Osteocyte (in vitro differentiated cells): Measurements from ENCODE around the gene CEBPB. TPM values are rescaled to one million over a fixed set of nuclear protein-coding genes. Genes with fewer than 3 reads are reported as not detected.

Experiments used
- DNase-seq: peaks from one replicate; pipeline ENCODE4 v3.0.0; 2021; ENCODE audit warnings: mixed read lengths; ENCODE audit not compliant: unreplicated experiment; ENCODE audit errors: extremely low spot score
- H3K27ac Mint-ChIP-seq: one replicate; pipeline ENCODE4 v1.8.0; 2021; ENCODE audit warnings: mild to moderate bottlenecking, mixed read lengths; ENCODE audit not compliant: unreplicated experiment
- H3K27me3 Mint-ChIP-seq: one replicate; pipeline ENCODE4 v1.8.0; 2021; ENCODE audit warnings: mixed read lengths; ENCODE audit not compliant: unreplicated experiment
- H3K36me3 Mint-ChIP-seq: one replicate; pipeline ENCODE4 v1.8.0; 2021; ENCODE audit warnings: mixed read lengths; ENCODE audit not compliant: unreplicated experiment
- H3K4me1 Mint-ChIP-seq: one replicate; pipeline ENCODE4 v1.8.0; 2021; ENCODE audit warnings: mixed read lengths; ENCODE audit not compliant: unreplicated experiment
- H3K4me3 Mint-ChIP-seq: one replicate; pipeline ENCODE4 v1.8.0; 2021; ENCODE audit warnings: mild to moderate bottlenecking, moderate library complexity, mixed read lengths; ENCODE audit not compliant: unreplicated experiment
- H3K9me3 Mint-ChIP-seq: one replicate; pipeline ENCODE4 v1.8.0; 2021; ENCODE audit warnings: mixed read lengths; ENCODE audit not compliant: unreplicated experiment
- total RNA-seq: library from RNA; stranded (reverse); gene quantifications from 2 replicates; pipeline ENCODE4 v1.2.1, GENCODE V29; 2021
- TF ChIP-seq, protein P1 (sequence below): fragments of 200-600 bp; sonication (generic); IDR thresholded peaks from 2 replicates; pipeline ENCODE4 v1.5.0; 2021; ENCODE audit warnings: antibody characterized with exemption, mild to moderate bottlenecking, moderate library complexity

CEBPB gene
- total RNA-seq, 1 donor from 2014 or later: 59.1 TPM

DNA sequence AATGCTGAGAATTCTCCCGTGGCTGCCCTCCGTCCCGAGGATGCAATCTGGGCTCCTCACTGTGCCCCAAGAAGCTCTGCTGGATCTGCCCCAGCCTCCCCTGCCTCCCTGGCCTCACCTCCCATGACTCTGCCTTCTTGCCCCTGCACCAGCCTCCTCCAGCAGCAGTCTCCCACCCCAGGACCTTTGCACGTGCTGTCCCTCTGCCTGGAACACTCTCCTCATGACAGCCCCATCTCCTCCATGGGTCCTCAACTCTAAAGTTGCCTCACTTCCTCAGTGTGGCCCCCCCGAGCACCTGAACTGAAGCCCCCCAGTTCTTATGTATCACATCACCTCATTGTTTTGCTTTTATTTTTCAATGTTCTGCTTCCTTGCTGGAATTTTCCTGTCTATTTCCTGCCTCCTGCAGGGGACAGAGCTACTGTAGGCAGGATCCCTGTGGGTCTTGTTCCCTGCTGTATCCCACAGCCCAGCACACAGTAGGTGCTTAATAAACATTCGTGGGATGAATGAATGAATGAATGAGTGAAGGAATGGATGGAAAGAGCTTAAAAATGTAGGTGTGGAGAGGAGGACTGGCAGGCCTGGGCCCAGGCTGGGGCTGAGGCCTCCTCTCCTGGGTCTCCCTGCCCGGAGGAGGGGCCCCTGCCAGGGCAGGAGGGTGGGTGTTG, 42.2 kb downstream of the CEBPB start:
- TF ChIP-seq, protein P1, sequence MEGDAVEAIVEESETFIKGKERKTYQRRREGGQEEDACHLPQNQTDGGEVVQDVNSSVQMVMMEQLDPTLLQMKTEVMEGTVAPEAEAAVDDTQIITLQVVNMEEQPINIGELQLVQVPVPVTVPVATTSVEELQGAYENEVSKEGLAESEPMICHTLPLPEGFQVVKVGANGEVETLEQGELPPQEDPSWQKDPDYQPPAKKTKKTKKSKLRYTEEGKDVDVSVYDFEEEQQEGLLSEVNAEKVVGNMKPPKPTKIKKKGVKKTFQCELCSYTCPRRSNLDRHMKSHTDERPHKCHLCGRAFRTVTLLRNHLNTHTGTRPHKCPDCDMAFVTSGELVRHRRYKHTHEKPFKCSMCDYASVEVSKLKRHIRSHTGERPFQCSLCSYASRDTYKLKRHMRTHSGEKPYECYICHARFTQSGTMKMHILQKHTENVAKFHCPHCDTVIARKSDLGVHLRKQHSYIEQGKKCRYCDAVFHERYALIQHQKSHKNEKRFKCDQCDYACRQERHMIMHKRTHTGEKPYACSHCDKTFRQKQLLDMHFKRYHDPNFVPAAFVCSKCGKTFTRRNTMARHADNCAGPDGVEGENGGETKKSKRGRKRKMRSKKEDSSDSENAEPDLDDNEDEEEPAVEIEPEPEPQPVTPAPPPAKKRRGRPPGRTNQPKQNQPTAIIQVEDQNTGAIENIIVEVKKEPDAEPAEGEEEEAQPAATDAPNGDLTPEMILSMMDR: no peak
- Mint-ChIP-seq H3K27me3 (no peaks in the 10 kb centered on the region), H3K27ac (no peak overlapping the region), H3K4me3 (no peak overlapping the region), H3K9me3 (no peaks in the 10 kb centered on the region), H3K36me3 (no peaks in the 10 kb centered on the region), H3K4me1 (no peaks in the 10 kb centered on the region)
- no peak for DNase-seq

DNA sequence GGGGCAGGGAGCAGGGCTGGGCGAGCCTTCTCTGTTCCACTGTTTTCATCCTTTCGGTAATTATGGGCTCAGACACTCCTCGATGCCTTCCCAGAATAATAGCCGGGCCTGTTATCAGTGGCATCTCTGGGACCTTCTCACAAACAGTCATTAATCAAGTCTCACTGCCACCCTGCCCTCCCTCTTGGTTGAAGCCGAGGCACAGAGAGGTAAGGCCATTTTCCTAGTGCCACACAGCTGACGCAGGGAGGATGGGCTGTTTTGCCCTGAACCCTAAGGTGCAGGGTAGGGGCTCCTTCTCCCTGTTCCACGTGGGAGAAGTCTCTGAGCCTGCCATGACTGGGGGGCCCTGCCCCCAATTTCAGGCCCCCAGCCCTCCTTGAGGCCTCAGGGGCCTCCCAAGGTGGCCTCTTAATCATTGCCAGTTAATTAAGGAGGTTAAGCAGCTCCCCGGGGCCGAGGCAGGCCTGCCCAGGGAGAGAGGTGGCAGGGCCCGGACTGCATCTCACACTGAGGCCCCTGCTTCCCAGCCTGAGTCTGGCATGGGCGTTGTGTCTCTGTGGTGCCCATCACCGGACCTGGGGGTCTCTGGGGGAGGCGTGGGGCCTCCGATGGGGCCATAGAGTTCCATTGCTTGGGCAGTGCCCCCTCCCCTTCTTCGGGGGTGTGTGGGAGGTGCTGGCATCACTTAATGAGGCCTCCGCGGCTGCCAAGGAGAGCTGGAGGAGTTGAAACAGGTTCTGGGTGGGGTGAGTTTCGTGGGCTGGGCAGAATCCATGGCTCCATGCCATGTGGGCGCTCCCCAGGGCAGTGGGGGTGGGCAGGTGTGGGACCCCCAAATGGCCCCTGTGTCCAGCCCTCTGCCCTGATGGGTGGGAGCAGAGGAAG, 42.9 kb downstream of the CEBPB start:
- H3K4me3 Mint-ChIP-seq: no peak overlapping the region
- no peaks in the 10 kb centered on the region for H3K4me1 Mint-ChIP-seq
- no peaks in the 10 kb centered on the region for H3K36me3 Mint-ChIP-seq
- DNase-seq: no peak
- H3K9me3 Mint-ChIP-seq: no peaks in the 10 kb centered on the region
- TF ChIP-seq, protein P1: no peak
- H3K27ac Mint-ChIP-seq: no peak overlapping the region
- H3K27me3 Mint-ChIP-seq: no peaks in the 10 kb centered on the region

DNA sequence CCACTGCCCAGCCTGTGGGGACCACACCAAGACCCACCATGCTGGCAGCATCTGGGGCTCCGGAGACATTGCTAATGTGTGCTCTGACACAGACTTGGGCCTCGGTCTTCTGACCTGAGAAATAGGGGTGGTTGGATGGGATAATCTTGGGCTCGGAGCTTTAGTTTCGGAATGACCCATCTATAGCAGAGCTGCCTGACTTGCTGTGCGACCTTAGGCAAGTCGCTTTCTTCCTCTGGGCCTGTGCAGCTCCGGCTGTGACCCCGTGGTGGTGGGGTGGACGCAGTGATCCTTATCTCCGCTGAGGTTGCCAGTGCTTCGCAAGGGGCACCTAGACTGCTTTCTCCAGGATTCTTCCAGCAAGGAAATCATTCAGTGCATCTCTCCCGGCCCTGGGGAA, 43.7 kb downstream of the CEBPB start:
- TF ChIP-seq, protein P1: no peak
- no peaks in the 10 kb centered on the region for H3K9me3 Mint-ChIP-seq
- no peak overlapping the region for H3K27ac Mint-ChIP-seq
- no peaks in the 10 kb centered on the region for H3K36me3 Mint-ChIP-seq
- no peaks in the 10 kb centered on the region for H3K27me3 Mint-ChIP-seq
- DNase-seq: no peak
- no peak overlapping the region for H3K4me3 Mint-ChIP-seq
- H3K4me1 Mint-ChIP-seq: no peaks in the 10 kb centered on the region

DNA sequence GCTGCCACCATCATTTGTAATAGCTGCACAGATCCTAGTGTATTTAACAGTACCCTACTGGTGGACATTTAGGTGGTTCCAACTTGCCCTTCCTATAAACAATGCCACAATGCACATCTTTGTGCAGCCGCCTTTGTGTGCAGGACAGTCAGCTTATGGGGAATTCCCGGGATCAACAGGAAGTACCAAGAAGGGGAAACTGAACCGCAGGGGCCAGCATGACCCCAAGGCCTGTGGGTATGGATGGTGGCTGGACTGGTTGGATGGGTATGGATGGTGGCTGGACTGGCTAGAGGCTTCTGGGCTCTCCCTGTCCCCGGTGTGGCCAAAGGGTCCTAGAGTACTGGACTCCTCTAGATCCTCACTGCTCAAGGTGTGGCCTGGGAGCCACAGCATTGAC, 46.7 kb downstream of the CEBPB start:
- TF ChIP-seq, protein P1: no peak
- no peak for DNase-seq
- peaks cover 10% of the 10 kb centered on the region for H3K27me3 Mint-ChIP-seq
- H3K4me3 Mint-ChIP-seq: no peak overlapping the region
- no peaks in the 10 kb centered on the region for H3K4me1 Mint-ChIP-seq
- H3K27ac Mint-ChIP-seq: no peak overlapping the region
- H3K9me3 Mint-ChIP-seq: no peaks in the 10 kb centered on the region
- no peaks in the 10 kb centered on the region for H3K36me3 Mint-ChIP-seq
